ENCODE results near the gene KIAA0930.

DNA sequence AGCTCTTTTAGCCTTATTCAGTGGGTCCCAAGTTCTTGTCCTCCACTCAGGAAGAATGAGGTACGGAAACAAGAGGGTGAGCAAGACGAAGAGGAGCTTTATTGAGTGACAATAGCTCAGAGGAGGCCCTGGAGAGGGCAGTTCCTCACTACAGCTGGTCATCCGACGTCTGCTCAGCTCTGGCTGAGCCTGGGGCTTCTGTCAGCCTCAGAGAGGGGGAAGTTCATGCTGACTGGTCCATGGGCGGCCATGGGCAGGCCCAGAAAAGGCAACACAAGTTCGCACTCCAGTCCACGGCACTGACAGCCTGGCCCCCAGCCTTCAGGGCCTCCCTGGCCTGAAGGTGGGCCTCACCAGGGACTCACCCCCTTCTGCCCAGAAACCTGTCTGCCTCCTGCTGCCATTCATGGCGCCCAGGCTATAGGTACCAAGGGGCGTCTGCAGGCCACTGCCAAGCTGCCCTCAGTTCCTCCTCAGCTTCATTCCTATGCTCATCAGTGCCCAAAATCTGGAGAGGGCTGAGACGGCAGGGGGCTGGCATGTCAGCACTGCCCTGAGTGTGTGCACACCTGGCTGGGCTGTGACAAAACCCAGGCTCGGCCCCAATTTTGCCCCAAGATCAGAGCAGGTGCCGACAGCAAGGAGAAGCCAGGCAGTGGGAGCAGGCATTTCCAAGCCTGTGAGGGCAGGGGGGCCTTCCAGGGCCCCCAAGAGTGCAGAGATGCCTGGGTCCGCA lies 21.7 kb upstream of the KIAA0930 start:
- TF ChIP-seq, protein P1, sequence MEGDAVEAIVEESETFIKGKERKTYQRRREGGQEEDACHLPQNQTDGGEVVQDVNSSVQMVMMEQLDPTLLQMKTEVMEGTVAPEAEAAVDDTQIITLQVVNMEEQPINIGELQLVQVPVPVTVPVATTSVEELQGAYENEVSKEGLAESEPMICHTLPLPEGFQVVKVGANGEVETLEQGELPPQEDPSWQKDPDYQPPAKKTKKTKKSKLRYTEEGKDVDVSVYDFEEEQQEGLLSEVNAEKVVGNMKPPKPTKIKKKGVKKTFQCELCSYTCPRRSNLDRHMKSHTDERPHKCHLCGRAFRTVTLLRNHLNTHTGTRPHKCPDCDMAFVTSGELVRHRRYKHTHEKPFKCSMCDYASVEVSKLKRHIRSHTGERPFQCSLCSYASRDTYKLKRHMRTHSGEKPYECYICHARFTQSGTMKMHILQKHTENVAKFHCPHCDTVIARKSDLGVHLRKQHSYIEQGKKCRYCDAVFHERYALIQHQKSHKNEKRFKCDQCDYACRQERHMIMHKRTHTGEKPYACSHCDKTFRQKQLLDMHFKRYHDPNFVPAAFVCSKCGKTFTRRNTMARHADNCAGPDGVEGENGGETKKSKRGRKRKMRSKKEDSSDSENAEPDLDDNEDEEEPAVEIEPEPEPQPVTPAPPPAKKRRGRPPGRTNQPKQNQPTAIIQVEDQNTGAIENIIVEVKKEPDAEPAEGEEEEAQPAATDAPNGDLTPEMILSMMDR (IDR thresholded peaks at IDR 0.05; ENCODE audit: low read length), result no peak
- no peak for TF ChIP-seq EZH2 (IDR thresholded peaks at IDR 0.05; ENCODE audit: borderline replicate concordance, low read length)
